GM21423 (cell line): Measurements from ENCODE around the gene CLUH.
"Not testable (repeated sequence)": the region's sequence is repeated elsewhere in the genome, so short reads cannot be mapped to it uniquely, and the experiment has no call there.

Experiments
- ATAC-seq: cut with Tn5 transposase; IDR thresholded peaks from one replicate; pipeline ENCODE4 v1.9.1; 2021; ENCODE audit warnings: mild to moderate bottlenecking, moderate library complexity; ENCODE audit not compliant: unreplicated experiment

CLUH gene

DNA sequence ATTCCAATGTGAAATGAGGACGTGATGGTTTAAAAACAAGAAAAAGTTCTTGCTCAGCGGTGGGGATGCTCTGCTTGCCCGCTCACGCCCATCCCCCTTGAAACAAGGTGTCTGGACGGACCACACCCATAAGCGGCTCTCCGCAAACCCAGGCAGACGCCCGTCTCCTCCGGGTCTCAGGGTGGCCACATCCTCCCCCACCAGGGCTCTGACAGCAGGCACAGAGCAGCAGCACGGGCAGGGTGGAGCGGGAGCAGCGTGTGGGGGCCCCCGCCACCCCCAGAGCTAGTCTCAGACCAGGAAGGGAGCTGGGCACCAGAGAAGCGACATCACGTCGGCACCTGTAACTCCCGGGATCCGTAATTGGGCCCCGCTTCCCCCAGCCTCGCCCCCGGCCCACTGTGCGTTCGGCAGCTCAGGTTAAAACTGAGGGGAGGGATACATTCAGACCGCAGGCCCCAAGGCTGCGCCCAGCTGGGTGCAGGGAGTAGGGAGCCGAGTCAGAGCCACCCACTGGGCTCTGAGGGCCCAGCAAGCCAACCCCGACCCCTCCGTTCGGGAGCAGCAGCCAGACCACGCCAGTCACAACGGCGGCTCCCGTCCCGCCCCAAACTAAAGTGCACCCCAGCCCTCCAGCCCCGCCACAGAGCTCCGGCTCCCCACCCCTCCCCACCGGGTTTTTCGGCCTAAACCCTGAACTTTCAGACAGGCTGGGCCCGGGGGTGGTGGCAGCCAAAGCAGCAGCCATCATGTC, 22.0 kb downstream of the CLUH start:
- no peak for ATAC-seq

DNA sequence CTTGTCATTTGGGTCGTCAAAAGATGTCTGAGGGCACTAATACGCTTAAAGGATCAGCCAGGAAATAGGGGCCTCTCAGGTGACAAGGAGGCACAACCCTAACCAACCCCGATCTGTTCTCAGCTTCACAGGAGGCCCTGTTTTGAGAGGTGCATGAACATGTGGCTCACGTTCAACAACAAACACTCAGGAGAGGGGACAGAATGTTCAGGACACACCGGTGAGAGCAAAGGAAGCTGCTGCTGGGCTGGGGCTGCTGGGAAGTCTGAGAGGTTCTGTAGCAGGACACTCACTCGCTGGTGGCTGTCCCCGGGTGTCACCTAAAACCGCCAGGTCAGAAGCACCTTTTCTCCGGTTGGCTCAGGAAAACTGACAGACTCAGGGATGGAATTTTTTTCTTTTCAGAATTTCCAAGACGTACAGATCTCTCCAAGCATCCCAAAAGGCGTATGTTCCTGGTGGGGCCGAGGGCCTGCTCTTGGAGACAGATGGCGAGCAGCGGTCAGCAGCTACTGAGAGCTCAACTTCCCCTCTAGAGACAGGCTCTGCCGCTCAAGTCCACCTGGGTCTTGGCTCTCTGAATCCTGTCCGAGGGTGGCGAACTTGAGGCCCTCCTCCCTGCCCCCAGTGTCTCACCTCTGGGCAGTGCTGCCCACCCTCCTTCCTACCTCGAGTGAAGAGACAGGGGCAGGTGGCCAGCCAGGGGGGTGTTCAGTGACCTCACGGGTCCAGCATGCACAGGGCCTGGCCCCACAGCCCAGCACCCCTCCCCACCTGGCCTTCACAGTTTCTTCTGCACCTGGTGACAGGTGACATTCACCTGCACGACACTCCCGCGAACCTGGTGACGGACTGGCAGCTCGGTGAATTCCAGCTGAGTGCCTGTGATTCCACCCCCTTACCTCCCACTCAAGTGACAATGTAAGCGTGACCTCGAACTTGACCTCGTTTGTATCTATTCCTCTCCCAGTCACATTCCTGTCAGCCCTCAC, 22.9 kb downstream of the CLUH start:
- ATAC-seq = no peak

DNA sequence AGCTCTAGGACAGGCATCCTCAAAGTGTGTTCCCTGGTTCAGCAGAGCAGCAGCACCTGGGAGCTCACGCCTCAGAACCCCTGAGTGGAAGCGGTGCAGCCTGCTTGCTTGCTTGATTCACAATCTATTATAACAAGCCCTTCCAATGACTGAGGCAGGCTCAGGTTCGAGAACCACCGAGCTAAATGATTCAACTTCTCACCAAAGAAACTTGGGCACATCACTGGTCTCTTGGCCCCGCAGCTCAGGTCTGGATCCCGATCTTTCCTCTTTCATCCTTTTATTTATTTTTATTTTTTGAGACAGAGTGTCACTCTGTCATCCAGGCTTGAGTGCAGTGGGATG, 24.5 kb downstream of the CLUH start:
- ATAC-seq = no peak

DNA sequence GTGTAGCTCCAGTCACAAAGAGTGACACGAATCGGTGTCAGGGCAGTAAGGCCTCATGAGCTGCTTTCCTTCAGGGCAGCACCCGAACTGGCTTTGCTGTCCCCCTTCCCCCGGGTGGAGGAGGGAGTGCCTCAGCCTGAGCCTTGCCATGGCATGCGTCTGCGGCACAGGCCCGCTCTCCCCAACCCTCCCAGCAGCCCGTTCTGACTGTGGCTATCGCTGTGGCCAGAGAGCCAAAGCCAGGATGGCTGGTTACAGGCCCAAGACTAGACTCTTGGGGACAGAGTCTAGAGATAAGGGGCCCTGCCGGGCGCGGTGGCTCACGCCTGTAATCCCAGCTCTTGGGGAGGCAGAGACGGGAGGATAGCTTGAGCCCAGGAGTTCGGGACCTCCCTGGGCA, 25.9 kb downstream of the CLUH start:
- ATAC-seq = no peak

DNA sequence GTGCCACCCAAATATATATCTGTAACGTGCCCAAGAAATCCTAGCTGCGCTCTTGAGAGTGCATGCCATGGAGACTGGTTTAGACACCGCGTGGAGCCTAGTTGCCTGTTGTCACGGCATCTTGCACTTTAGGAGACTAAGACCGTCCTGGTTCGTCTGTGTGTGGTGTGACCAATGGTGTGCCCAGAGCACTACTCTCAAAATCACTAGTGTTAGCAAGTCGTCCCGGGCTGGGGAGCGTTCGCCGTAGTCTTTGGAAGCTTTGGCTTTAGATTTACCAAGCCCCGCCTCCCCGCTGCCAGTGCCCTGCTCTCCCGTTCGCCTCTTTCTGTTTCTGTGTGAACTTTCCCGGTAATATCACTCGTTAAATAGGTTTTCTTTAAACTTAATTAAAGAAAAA, 27.0 kb downstream of the CLUH start:
- no peak for ATAC-seq

DNA sequence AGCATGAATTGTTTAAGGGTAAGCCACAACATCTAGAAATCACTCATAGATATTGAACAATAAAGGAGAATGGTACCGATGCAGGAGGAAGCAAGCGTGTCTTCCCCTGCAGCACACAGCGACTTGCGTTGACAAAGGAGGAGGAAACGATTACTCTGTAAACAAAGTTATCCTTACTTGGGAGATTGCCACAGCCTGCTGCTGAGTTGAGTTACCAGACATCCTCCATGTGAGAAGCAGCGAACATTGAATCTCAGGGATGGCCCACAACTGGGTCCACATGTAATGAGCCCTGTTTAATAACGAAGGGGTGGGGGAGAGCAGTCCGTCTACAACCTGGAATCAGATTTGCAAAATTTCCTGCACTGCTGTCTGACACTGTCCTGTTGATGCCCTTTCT, 27.7 kb downstream of the CLUH start:
- ATAC-seq = no peak

DNA sequence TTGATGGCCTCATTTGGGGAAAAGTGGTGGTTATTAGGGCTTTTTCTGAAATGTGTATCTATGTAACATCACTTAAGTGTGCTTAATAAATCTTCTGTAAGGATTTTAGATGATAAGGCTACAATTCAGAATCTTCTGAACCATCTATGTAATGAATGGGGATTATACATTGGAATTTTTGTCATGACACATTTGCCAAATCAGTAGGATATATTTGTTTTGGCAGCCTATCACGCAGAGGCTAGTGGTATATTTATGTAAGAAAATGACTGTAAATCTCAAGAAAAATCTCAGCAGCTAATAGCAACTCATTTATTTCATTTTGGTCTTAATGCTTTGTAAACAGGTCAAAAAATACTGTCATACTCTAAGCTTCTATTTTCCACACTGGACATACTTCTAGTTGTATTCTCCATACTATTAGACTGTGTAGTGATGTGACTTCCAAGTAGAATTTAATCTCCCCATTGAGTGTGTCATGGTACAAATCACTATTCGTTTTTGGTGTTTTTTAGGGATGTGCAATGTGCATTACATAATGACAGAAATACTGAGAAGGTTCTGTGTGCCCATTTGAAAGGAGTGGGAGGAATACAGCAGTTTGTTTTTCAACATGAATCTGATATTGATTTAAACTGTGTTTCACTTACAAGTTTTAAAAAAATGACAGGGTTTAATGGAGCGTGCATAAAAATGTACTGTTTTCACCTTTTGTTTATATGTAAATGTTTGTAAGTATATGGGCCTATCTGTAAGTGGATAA, 29.2 kb downstream of the CLUH start:
- ATAC-seq = no peak

DNA sequence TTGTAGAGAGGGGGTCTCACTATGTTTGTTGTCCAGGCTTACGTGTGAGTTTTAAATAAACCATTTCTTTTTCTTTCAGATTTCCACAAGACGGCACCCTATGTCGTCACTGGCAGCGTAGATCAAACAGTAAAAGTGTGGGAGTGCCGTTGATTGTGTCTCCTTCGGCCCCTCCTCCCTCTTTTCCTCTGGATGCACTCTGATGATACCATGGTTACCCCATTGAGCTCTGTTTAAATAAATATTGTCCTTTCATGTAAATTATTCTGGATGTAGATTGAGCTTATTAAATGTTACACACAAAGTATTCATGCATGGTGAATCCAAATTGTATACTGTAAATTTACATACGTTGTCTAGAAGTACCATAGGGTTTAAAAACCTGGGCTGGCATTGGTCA, 29.9 kb downstream of the CLUH start:
- ATAC-seq = no peak

DNA sequence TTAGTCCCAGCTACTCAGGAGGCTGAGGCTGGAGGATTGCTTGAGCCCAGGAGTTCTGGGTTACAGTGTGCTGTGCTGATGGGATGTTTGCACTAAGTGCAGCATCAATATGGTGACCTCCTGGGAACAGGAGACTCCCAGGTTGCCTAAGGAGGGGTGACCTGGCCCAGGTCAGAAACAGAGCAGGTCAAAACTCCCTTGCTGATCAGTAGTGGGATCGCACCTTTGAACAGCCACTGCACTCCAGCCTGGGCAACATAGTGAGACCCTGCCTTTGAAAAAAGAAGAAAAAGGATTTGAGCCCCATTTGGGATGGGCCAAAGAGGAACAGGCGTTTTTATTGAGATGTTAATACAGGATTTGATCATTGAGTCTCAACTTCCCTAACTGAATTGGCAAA, 30.6 kb downstream of the CLUH start:
- ATAC-seq = no peak

DNA sequence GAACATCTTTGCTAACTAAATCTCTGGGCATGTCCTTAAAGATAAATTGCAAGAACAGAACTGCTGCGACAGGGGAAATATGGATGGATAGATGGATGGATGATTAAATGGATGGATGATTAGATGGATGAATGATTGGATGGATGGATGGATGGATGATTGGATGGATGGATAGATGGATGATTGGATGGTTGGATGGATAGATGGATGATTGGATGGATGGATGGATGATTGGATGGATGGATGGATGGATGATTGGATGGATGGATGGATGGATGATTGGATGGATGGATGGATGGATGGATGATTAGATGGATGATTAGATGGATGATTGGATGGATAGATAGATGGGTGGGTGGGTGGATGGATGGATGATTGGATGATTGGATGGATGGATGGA, 32.3 kb downstream of the CLUH start:
- ATAC-seq = not testable (repeated sequence)

DNA sequence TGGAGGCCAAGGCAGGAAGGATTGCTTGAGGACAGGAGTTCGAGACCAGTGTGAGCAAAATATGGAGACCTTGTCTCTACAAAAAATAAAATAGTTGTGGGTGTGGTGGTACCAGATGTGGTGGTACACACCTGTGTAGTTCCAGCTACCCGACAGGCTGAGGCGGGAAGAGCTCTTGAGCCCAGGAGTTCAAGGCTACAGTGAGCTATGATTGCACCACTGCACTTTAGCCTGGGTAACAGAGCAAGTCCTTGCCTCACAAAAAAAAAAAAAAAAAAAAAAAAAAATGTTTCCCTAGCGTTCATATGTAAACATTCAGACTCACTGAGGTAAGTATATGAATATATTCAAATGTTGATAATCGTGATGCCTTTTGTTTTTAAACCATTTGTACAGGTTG, 39.5 kb downstream of the CLUH start:
- no peak for ATAC-seq

DNA sequence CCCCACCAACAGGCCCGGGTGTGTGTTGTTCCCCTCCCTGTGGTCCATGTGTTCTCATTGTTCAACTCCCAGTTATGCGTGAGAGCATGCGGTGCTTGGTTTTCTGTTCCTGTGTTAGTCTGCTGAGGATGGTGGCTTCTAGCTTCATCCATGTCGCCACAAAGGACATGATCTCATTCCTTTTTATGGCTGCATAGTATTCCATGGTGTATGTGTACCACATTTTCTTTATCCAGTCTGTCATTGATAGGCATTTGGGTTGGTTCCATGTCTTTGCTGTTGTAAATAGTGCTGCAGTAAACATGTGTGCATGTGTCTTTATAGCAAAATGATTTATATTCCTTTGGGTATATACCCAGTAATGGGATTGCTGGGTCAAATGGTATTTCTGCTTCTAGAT, 51.2 kb downstream of the CLUH start:
- not testable (repeated sequence) for ATAC-seq

DNA sequence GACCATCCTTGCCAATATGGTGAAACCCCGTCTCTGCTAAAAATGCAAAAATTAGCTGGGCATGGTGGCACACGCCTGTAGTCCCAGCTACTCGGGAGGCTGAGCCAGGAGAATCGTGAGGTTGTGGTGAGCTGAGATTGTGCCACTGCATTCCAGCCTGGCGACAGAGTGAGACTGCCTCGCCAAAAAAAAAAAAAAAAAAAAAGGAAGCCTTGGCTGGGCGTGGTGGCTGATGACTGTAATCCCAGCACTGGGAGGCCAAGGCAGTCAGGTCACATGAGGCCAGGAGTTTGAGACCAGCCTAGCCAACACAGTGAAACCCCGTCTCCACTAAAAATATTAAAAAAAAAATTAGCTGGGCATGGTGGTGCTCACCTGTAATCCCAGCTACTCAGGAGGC, 52.2 kb downstream of the CLUH start:
- ATAC-seq = not testable (repeated sequence)

DNA sequence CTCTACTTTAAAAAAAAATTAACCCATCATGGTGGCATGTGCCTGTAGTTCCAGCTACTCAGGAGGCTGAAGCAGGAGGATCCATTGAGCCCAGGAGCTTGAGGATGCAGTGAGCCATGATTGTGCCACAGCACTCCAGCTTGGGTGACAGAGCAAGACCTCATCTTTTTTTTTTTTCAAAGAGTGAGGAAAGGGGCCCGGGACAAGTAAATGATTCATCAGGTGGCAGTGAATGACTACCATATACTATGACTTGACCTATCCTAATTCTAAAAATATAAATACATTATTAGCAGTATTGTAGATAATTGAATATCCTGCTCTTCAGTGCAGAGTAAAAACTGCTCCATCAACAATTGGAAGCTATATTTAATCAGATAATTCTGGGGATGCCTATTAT, 55.3 kb downstream of the CLUH start:
- no peak for ATAC-seq

DNA sequence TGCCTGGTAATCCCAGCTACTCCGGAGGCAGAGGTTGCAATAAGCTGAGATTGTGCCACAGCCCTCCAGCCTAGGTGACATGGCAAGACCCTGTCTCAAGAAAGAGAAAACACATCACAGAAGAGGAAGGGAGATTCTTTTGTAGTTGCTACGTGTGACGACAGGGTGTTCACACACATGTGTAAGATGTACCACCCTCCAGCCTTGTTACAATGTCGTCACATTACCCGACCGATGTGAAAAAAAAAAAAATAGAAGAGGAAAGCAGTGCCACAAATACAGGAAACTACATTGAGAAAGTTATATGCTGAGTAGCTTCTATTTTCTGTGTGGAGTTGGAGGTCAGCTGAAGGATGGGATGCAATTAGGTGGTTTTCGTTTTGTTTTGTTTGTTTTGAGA, 56.0 kb downstream of the CLUH start:
- ATAC-seq = no peak

DNA sequence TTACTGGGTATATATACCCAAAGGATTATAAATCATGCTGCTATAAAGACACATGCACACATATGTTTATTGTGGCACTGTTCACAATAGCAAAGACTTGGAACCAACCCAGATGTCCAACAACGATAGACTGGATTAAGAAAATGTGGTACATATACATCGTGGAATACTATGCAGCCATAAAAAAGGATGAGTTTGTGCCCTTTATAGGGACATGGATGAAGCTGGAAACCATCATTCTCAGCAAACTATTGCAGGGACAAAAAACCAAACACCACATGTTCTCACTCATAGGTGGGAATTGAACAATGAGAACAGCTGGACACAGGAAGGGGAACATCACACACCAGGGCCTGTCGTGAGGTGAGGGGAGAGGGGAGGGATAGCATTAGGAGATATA, 58.7 kb downstream of the CLUH start:
- ATAC-seq = not testable (repeated sequence)

DNA sequence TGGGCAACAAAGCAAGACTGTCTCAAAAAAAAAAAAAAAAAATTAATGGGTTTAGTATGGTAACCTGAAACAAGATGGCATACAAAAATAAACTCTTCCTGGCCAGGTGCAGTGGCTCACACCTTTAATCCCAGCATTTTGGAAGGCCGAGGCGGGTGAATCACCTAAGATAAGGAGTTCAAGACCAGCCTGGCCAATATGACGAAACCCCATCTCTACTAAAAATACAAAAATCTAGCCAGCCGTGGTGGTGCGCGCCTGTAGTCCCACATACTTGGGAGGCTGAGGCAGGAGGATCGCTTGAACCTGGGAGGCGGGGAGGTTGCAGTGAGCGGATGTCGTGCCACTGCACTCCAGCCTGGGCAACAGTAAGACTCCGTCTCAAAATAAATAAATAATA, 62.4 kb downstream of the CLUH start:
- no peak for ATAC-seq

DNA sequence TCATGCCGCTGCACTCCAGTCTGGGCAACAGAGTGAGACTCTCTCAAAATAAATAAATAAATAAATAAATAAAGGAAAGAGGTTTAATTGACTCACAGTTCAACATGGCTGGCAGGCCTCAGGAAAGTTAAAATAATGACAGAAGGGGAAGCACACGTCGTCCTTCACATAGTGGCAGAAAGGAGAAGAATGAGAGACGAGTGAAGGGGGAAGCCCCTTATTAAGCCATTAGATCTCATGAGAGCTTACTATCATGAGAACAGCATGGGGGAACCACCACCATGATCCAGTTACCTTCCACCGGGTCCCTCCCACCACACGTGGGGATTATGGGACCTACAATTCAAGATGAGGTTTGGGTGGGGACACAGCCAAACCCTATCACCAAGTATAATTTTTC, 63.6 kb downstream of the CLUH start:
- ATAC-seq = no peak

DNA sequence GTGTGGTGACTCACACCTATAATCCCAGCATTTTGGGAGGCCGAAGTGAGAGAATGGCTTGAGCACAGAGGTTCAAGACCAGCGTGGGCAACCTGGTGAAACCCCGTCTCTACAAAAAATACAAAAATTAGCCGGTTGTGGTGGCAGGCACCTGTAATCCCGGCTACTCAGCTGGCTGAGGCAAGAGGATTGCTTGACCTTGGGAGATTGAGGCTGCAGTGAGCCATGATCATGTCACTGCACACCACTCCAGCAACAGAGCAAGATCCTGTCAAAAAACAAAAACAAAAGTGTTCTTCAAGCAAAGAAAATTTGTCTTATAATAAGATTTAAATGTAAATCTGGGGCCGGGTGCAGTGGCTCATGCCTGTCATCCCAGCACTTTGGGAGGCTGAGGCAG, 66.6 kb downstream of the CLUH start:
- ATAC-seq = no peak
